Activated CD4-positive, alpha-beta T cell treated with anti-CD3 and anti-CD28 coated beads, Interleukin-2, amount 50 U/mL, for 24 hours (primary cell): ENCODE data around the gene BTN1A1.
A peak's percentile ranks its signal among the peaks of the same experiment; 100 is the strongest.
"Not testable (repeated sequence)": the region's sequence is repeated elsewhere in the genome, so short reads cannot be mapped to it uniquely, and the experiment has no call there.

Experiments used
- DNase-seq, 2 donors: peaks; one replicate each; pipeline ENCODE4 v3.0.0-alpha.2; 2020; ENCODE audit warnings: low read depth in 1 of 2, low spot score in 1 of 2

The BTN1A1 gene

DNA sequence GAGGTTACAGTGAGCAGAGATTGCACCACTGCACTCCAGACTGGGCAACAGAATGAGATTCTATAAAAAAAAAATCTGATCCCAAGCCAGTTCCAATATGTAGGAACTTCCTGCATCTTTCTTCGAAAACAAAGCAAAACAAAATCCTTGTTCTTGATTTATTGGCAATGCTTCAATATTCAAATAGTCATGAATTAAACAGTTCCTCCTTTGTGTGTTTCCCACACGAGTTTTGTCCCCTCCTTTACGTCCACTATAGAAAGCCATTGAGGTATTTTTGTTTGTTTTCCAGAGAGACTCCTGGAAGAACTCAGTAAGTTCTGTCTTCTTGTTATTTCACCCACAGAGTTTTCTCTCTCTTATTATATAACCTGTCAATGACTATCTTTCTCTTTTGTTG lies 7.6 kb downstream of the BTN1A1 start:
- no peak for DNase-seq

DNA sequence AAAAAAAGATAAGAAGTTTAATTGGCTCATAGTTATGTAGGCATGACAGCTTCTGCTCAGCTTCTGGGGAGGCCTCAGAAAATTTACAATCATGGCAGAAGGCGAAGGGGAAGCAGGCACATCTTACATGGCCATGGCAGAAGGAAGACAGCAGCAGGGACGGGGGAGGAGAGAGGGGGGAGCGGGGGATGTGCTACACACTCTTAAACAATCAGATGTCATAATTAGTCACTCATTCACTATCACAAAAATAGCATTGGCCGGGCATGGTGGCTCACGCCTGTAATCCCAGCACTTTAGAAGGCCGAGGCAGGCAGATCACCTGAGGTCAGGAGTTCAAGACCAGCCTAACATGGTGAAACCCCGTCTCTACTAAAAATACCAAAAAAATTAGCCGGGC lies 10.9 kb downstream of the BTN1A1 start:
- DNase-seq = not testable (repeated sequence)

DNA sequence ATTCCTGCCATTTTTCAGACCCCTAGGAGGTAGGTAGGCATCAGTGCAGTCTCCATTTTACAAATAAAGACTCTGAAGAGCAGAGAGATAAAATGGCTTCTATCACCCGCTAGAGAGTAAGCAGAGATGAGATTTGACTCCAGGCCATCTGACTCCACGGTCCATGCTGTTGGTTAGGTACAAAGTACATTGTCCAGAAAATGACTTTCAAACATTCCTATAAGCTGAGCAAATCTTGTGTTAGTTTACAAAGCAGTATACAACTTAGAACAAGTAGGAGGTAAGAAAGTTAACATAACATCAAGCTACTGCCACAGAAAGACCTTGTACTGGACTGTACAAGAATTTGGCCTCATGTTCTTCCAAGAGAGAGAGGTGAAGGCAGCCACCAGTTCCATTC lies 14.9 kb downstream of the BTN1A1 start:
- DNase-seq = no peak

DNA sequence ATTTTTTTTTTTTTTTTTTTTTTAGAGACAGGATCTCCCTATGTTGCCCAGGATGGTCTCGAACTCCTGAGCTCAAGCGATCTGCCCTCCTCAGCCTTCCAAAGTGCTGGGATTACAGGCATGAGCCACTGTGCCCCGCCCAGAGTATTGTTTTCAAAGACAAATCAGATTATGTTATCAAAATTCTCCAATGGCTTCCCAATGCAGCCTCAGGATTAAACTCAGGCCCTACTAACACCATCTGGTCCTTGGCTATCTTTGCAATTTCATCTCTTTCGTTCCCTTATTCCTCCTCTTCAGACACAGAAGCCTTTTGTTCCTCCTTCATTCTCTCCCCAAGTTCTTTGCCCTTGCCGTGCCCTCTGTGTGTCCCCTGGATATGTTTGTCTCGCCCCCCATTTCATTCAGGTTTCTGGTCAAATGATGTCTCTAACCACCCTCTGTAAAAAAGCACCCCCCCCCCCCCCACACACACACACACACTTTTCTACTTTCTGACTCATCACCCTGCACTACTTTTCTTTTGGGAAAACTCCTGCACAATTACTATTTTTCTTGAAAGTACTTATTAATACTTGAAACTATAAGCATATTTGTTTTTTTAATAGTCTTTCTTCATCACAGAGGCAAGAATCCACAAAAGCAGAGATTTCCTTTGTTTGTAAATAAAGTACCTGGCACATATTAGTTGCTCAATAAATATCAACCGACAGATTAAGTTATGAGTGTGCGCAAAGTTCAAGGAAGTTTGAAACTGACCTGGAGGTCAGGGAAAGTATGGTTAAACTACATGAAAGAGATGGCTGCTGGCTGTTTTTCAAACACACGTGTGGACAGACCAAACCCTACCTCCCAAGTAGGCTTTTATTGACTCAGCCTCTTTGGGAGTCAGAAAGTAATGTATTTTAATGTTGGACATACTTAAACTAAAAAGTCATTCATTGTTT lies 16.7 kb downstream of the BTN1A1 start:
- DNase-seq = no peak

DNA sequence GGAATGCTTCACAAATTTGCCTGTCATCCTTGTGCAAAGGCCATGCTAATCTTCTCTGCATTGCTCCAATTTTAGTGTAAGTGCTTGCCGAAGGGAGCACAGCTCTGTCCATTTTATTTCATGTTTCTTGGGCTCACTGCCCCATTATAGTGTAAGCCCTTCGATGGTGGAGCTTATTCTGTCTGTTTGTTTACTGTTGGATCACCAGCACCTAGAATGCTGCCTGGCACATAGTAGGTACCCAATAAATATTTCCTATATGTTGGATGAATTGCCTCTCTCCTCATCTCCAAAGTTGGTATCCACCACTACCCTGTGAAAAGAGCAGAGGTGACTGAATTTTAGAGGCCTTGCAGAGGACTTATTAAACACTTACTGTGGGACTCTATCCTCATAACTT lies 19.3 kb downstream of the BTN1A1 start:
- no peak for DNase-seq

DNA sequence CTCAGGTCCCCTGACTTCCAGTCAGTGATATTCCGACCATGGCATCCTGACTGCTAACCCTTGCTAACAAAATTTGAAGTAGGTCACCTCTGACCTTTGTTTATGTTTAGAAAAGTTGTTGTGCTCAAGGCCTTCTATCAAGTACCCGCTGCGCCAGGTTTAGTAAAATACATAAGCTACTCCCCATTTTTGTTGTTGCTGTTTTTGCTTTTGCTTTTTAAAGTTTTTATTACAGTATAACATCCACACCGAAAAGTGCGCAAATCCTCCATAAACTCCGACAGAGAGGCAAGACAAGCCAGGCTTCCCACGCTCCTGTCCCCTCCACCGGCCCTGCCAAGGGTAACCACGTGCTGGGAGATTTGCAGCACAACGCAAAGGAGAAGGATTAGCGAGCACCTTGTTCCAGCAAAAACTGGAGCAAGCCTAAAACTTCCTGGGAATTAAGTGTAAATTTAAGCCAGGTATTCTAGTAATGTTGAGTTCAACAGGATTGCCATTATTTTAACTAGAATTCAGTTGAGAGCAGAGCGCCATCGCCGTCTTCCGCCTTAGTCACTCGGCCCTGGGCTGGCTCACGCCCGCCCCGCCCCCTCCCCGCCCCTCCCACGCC lies 20.2 kb downstream of the BTN1A1 start:
- DNase-seq = peak in 1 of 2 donors; percentile 6

DNA sequence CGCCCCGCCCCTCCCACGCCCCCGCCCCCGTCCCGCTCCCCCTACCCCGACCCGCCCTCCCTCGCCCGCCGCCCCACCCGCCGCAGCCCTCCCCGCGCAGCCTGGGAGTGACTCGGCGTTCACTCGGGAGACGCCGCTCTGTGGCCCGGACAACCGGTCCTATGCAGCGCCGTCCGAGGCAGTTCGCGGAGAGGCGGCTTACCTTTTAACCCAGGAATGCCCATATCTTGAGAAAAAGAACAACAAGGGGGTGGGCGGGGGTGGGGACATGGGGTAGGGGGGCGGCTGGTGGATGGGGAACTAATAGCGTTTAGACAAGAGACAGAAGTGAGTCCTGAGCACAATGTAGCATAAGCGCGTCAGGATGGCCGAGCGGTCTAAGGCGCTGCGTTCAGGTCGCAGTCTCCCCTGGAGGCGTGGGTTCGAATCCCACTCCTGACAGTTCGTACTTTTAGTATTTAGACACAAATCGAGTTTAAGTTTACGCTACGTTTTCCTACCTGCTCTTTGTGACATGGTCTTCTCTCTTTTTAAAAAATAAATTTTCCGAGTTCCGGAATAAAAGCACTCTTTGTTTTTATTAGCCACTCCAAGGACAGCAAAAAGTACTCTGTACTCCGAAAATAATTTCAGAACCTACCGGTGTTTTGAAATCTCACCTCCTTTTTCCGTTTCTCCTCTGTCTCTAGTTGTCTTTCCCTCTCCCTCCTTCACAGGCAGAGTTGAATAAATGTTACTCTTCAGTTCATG lies 20.9 kb downstream of the BTN1A1 start:
- peak; percentile 83 to 89 for DNase-seq

DNA sequence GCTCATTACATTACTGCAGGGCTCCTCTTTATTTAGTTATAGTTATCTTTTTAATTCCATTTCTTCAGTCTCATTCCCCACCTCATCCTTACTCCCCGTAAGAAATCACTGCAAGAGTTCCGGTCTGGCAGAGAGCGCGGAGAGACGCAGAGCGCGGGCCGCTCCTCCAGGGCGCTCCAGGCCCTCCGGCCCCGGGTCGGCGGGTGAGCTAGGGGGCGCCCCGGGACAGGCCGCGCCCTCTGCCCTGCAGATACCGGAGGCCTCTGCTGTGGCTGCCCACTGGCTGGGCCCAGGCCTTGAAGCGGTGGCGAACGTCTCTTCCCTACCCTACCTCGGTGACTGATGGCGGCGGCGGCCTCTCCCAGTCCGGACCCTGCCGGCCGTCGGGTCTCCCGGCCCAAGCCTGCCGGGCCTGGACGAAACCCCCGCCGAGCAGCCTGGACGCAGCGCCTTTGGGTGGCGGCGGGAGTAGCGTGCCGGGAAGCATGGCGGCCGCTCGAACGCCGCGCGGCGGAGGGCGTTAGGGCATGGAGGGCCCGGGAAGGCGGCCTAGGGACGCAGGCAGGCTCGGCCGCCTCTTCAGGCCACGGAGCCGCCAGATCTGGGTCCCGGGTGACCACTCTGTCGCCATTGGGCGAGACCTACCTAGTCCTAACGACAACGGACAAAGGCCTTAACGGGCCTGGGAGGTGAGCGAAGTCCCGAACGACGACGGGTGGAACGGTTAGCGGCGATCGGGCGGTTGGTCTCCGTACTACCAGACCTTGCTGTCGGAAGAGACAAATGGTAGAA lies 21.7 kb downstream of the BTN1A1 start:
- DNase-seq = peak; percentile 40 to 42

DNA sequence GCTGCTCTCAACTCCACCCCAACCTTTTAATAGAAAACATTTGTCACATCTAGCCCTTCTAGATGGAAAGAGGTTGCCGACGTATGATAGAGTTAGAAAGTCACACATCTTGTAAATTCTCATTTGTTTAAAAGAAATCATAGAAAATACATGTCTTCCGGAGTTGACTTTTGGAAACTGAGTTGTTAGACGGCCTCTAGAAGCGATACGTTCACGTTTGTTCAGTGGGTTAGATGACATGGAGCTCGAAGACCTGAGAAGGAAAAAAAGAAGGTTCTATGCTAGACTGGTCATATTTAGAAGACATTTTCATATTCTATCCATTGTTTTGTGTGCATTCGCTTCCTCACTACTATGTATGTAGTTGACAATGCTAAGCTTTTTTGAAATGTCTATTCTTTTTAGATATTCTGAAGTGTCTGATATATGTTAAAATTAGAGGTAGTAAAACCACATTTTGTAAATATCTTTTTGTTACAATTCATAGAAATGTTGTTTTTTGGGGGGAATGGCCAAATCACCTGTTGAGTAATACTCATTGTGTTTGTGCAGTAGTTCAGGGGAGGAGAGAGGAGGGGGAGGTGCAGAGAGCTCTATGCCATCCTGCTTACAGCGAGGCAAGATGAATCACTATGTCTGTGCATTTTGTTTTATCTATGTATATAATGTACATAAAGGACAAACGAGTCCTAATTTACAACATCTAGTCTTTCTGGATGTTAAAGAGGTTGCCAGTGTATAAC lies 22.6 kb downstream of the BTN1A1 start:
- not testable (repeated sequence) for DNase-seq

DNA sequence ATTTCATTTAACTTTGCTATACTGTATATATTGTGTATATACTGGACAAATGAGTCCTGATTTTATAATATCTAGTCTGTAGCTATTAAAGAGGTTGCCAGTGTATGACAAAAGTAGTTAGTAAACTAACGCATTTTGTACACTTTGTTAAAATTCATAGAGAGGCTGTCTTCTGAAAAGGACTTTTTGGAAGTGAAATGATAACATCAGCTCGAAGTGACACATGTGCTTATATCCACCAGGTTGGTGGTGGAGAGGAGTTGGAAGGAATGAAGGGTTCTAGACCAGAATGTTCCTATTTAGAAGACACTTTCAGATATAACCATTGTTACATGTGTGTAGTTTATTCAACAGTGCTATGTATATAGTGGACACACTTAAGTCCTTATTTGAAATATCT lies 24.2 kb downstream of the BTN1A1 start:
- DNase-seq = not testable (repeated sequence)

DNA sequence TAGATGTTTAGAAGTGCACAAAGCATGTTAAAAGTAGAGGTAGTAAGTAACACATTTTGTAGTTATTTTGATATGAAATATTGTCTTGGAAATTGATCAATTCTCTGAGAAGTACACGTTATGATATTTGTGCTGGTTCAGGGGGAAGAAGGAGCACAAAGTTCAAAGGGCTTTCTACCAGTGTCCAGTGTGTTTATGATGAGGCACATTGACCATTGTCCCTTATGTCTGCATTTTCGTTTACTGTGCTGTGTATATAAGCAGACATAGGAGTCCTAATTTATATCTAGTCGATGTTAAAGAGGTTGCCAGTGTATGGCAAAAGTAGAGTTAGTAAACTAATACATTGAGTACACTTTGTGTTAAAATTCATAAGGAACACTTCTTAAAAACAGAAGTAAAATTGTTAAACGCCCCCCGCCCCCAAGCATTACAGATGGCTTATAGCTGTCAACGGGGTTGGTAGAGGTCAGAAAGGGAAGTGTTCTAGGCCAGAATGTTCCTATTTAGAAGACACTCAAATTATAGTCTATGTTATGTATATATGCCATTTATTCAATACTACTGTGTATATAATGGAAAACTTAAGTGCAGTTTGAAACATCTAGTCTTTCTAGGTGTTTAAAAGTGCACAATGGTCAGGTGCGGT lies 24.7 kb downstream of the BTN1A1 start:
- no peak for DNase-seq

DNA sequence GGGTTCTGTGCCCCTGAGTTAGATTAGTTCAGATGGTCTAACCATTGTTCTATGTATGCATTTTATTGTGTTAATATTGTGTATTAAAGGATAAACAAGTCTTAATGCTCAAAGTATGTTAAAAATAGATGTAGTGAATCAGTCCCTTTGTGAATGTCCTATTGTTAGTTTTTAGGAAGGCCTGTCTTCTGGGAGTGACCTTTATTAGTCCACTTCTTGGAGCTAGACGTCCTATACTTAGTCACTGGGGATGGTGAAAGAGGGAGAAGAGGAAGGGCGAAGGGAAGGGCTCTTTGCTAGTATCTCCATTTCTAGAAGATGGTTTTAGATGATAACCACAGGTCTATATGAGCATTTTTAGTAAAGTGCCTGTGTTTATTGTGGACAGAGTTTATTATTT lies 25.7 kb downstream of the BTN1A1 start:
- DNase-seq = no peak

DNA sequence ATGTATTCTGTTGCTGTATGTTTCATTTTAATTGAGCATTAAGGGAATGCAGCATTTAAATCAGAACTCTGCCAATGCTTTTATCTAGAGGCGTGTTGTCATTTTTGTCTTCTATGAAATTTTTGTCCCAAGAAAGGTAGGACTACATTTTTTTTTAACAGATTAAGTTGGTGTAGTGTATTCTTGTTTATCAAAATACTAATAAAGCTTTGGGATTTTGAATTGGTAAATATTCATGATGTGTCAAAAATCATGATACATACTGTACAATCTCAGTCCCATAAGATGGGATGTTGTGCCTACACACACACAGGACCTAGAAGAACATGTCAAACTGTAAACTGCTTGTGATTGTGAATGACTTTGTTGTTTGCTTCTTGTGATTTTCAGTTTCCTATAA lies 26.8 kb downstream of the BTN1A1 start:
- no peak for DNase-seq

DNA sequence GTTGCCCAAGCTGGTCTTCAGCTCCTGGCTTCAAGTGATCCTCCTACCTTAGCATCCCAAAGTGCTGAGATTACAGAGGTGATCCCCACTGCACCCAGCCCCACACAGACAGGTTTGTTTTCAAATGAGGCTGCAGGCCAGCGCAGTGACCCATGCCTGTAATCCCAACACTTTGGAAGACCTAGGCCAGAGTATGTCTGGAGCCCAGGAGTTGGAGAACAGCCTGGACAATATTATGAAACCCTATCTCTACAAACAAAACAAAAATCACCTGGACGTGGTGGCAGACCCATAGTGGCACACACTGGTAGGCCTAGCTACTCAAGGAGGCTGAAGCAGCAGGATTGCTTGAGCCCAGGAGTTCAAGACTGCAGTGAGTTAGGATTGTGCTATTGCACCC lies 30.1 kb downstream of the BTN1A1 start:
- DNase-seq = no peak

DNA sequence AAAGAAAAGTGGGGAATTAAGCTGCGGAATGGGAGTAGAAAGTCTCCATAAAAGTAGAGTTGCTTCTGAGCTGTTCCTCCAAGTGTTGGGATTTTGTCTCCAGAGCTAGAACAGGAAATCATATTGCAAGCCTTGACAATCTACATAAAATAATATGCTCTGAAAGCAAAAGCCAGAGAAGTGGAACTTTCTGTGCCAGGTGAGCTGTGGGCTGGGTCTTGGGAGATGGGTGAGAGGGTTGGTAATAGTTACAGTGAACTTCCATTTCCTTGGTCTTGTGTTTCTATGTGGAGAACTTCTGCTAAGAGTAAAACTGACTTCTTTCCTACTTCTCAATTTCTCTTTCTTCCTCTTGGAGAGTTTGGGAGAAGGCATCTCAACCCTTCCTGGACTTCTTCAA lies 31.8 kb downstream of the BTN1A1 start:
- no peak for DNase-seq

DNA sequence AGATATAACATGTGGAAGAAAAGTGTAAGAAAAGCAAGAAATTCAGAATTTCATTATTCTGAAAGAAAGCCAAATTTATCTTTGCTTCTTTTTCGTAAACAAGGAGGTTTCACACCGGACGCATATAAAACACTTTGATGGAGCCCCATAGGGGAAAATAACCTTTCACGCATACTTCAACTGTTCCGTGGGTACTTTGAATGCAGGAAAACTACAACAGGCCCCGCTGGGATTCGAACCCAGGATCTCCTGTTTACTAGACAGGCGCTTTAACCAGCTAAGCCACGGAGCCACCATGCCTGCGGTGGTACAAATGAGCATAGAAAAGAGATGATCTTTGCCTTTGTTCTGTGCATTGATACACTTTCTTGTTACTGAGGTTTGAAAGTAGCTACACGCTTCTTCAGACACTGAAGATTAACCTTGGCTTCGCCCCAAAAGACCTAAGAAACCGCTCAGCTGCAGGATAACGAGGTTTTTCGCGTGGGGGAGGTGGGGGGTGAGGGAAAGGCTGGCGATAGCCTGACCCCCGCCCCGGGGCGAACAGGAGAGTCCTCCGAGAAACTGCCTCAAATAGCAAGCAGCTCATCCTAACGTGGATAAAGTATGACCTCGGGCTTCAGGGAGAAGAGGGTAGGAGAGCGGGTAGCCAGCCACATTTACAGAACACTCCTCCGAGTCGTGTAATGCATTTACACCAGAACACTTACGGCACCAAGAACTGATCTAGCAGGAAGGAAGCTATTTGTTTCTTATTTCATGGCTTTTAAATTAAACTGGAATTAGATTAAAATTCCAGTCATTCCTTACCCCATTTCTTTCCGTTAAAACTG lies 32.8 kb downstream of the BTN1A1 start:
- DNase-seq = peak; percentile 95 to 97

DNA sequence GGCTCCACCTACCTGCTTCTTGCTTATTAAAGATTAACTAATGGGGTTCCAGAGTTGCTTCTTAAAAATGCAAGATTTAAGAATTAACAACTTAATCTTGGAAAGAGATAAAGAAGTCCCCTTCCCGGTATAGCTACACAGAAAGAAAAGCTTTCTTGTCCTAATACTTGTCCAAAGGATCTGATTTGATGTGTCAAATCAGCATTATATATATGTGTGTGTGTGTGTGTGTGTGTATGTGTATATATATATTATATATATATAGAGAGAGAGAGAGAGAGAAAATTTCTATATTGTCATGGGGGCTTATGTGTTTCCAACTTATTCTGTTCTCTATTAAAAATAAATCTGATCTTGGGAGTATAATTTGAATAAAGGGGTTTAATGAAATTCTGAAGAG lies 33.4 kb downstream of the BTN1A1 start:
- DNase-seq = no peak

DNA sequence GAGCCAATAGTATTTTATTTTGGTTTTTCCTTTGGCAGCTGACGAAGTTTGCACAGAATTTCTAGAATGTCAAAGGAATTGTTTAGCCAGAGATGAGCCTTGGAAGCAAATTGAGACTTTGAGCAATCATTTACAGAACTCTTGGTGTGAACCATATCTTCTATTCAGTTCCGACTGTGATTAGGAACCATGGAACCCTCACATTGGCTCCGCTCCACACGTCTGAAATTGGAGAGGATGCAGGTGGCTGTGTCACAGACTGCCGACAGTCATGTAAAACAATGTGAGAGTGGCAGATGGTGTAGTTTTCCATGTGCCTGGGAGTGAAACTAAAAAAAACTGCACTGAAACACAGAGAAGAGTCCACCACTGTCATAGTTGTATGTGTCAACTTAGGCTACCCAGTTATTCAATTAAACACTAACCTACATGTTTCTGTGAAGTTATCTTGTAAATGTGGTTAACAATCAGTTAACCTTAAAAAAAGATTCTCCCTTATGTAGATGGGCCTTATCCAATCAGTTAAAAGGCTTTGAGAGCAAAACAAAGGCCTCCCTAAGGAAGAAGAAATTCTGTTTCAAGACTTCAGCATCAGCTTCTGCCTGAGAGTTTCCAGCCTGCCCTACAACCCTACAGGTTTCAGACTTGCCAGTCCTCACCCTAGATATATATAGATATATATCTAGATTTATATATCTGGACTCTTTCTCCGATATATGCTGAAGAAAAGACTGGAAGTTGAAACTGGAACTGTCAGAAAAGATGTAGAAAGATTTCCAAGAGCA lies 34.8 kb downstream of the BTN1A1 start:
- DNase-seq = no peak
